Activated B cell treated with CpG ODN at 0.5 μM for 24 hours (primary cell): ENCODE measurements around the gene DUSP22. TPM values are rescaled to one million over a fixed set of nuclear protein-coding genes. Genes with fewer than 3 reads are reported as not detected.

Source experiments
- ATAC-seq: fragments of 200-7000 bp; cut with Tn5 transposase; one replicate; pipeline ENCODE4 v1.10.0; 2021; ENCODE audit warnings: low read depth, mild to moderate bottlenecking, moderate library complexity
- CTCF ChIA-PET: fragments of 350-600 bp; sonication (Branson Sonifier 250); formaldehyde crosslinking; loops from one replicate; lab custom pipeline; 2021; ENCODE audit warnings: antibody characterized with exemption; lab: Charles Lee
- POLR2A ChIA-PET: fragments of 350-600 bp; sonication (Branson Sonifier 250); formaldehyde crosslinking; loops from one replicate; lab custom pipeline; 2021; ENCODE audit warnings: antibody characterized with exemption; lab: Charles Lee
- DNase-seq: peaks from one replicate; pipeline ENCODE4 v3.0.0; 2022
- H3K27ac Mint-ChIP-seq: one replicate; pipeline ENCODE4 v1.8.0; 2020; ENCODE audit warnings: mixed read lengths
- H3K27me3 Mint-ChIP-seq: one replicate; pipeline ENCODE4 v1.8.0; 2021; ENCODE audit warnings: mixed read lengths
- H3K36me3 Mint-ChIP-seq: one replicate; pipeline ENCODE4 v1.8.0; 2021; ENCODE audit warnings: low read depth, mixed read lengths
- H3K4me1 Mint-ChIP-seq: one replicate; pipeline ENCODE4 v1.8.0; 2021; ENCODE audit warnings: mixed read lengths
- H3K4me3 Mint-ChIP-seq: one replicate; pipeline ENCODE4 v1.8.0; 2020; ENCODE audit warnings: mild to moderate bottlenecking, mixed read lengths
- H3K9me3 Mint-ChIP-seq: one replicate; pipeline ENCODE4 v1.8.0; 2020; ENCODE audit warnings: mixed read lengths
- intact Hi-C: fragments of 100-400 bp; cut with micrococcal nuclease; formaldehyde crosslinking; loops from one replicate; pipeline ENCODE4 v1.15.1; 2024
- total RNA-seq: library from RNA; stranded (reverse); gene quantifications from 2 replicates; pipeline ENCODE4 v1.2.3, GENCODE V29; 2022
- TF ChIP-seq, protein P1 (sequence below): fragments of 200-600 bp; IDR thresholded peaks from one replicate; pipeline ENCODE4 v1.8.0; 2022; ENCODE audit warnings: antibody characterized with exemption, mild to moderate bottlenecking

Gene DUSP22
- total RNA-seq, 1 donor from 2014 or later = 153 TPM

DNA sequence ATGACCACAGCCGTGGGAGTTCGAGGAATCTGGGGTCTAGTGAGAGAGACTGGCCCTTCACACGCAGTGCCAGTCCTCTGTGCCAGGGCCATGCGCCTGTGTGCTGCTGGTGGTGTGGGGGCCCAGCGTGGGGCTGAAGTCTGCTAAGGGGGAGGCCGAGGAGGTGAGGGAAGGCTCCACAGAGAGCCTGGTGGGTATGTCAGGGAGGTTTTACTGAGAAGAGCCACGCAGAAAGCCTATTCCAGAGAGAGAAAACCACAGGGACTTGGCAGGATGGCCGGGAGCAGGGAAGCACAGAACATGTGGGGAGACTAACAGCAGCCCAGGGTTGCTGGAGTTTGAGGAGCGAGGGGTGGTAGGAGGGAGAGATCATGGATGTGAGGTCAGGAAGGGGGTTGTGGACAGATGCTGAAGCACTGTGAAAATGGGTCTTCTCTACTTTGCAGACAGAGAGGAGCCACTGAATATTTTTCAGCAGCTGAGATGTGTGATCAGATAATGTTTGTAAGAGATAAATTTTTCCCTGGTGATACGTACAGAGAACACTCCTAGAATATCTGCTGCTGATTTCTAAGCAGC, 35.3 kb downstream of the DUSP22 start:
- ATAC-seq (no peak), DNase-seq (peak; percentile 10)
- H3K4me3 Mint-ChIP-seq = no peak overlapping the region
- peaks cover 18% of the 10 kb centered on the region for H3K36me3 Mint-ChIP-seq
- H3K9me3 Mint-ChIP-seq = no peaks in the 10 kb centered on the region
- H3K4me1 Mint-ChIP-seq = peaks cover 8% of the 10 kb centered on the region
- H3K27me3 Mint-ChIP-seq = no peaks in the 10 kb centered on the region
- POLR2A ChIA-PET = interaction anchor here (1.0 to 2.5 kb wide), 10 partner anchors 8 to 101 kb away, joined by 3 to 22 read pairs (median 4); partner anchors contain the start of genes DUSP22 and IRF4
- TF ChIP-seq, protein P1, sequence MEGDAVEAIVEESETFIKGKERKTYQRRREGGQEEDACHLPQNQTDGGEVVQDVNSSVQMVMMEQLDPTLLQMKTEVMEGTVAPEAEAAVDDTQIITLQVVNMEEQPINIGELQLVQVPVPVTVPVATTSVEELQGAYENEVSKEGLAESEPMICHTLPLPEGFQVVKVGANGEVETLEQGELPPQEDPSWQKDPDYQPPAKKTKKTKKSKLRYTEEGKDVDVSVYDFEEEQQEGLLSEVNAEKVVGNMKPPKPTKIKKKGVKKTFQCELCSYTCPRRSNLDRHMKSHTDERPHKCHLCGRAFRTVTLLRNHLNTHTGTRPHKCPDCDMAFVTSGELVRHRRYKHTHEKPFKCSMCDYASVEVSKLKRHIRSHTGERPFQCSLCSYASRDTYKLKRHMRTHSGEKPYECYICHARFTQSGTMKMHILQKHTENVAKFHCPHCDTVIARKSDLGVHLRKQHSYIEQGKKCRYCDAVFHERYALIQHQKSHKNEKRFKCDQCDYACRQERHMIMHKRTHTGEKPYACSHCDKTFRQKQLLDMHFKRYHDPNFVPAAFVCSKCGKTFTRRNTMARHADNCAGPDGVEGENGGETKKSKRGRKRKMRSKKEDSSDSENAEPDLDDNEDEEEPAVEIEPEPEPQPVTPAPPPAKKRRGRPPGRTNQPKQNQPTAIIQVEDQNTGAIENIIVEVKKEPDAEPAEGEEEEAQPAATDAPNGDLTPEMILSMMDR = no peak
- intact Hi-C loops = loop anchor here (1.0 to 2.0 kb wide), 3 partner anchors 8 to 35 kb away; partner anchors contain the start of gene DUSP22
- H3K27ac Mint-ChIP-seq = no peak overlapping the region
- CTCF ChIA-PET = interaction anchor here (1.0 kb wide), 1 partner anchor 8 kb away, joined by 3 read pairs; no protein-coding TSS in a partner anchor

DNA sequence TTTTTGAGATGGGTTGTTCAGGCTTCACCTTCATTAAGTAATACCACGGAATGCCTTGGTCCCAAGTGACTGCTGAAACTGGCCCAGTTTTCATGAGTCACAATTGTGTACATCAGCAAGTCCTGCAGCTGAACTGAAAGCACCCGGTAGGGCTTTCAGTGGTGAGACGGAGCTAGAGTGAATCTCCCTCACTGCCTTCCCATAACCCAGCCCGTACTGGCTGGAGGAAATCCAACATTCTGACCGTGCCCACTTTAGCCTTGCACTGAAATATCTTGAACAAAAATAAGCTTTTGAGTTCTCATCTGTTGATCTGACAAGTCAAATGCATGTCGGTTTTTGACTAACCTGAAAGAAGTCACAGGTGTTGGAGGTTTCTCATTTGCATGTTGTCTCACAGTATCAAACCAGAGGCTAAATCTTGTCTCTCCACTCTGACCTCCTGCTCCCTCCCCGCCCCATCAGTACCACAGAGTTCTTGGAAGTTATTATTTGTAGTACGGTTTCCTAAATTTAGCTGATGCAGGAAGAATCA, 35.9 kb downstream of the DUSP22 start:
- ATAC-seq = peak; percentile 90
- TF ChIP-seq, protein P1 = no peak
- H3K4me3 Mint-ChIP-seq = no peak overlapping the region
- H3K27ac Mint-ChIP-seq = no peak overlapping the region
- ChIA-PET POLR2A (interaction anchor here (0.6 to 2.5 kb wide), 12 partner anchors 8 to 101 kb away, joined by 3 to 22 read pairs (median 4); partner anchors contain the start of genes DUSP22 and IRF4), CTCF (interaction anchor here (1.0 kb wide), 1 partner anchor 8 kb away, joined by 3 read pairs; no protein-coding TSS in a partner anchor)
- H3K36me3 Mint-ChIP-seq = peaks cover 18% of the 10 kb centered on the region
- no peaks in the 10 kb centered on the region for H3K27me3 Mint-ChIP-seq
- intact Hi-C loops = loop anchor here (1.0 to 2.0 kb wide), 3 partner anchors 9 to 36 kb away; partner anchors contain the start of gene DUSP22
- no peaks in the 10 kb centered on the region for H3K9me3 Mint-ChIP-seq
- DNase-seq = peak; percentile 20
- H3K4me1 Mint-ChIP-seq = peaks cover 8% of the 10 kb centered on the region

DNA sequence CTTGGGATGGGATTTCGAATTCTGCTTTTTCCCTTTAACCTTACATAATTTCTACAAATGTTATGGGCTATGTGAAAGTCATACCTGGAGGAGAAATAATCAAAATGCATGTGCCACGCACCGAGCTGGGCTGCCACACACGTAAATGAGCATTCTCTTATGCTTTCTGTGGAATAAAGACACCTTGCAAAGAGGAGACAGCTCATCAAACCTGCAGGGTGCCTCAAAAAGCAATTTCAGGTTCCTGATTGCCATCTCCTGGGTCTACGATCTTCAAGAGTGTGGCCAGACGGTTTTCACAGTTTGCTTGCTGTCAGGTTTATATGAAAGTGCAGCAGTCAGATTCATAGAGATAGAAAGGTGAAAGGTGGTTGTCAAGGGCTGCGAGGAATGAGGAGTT, 36.6 kb downstream of the DUSP22 start:
- Mint-ChIP-seq H3K27me3 (no peaks in the 10 kb centered on the region), H3K4me1 (peaks cover 10% of the 10 kb centered on the region), H3K36me3 (peaks cover 16% of the 10 kb centered on the region), H3K9me3 (no peaks in the 10 kb centered on the region), H3K27ac (no peak overlapping the region), H3K4me3 (no peak overlapping the region)
- intact Hi-C loops = loop anchor here (1.0 to 2.0 kb wide), 3 partner anchors 10 to 37 kb away; partner anchors contain the start of gene DUSP22
- ATAC-seq = no peak
- CTCF ChIA-PET = no interaction called here
- POLR2A ChIA-PET = interaction anchor here (0.6 to 2.5 kb wide), 9 partner anchors 13 to 102 kb away, joined by 3 to 22 read pairs (median 8); partner anchors contain the start of genes DUSP22 and IRF4
- TF ChIP-seq, protein P1 = no peak
- no peak for DNase-seq

DNA sequence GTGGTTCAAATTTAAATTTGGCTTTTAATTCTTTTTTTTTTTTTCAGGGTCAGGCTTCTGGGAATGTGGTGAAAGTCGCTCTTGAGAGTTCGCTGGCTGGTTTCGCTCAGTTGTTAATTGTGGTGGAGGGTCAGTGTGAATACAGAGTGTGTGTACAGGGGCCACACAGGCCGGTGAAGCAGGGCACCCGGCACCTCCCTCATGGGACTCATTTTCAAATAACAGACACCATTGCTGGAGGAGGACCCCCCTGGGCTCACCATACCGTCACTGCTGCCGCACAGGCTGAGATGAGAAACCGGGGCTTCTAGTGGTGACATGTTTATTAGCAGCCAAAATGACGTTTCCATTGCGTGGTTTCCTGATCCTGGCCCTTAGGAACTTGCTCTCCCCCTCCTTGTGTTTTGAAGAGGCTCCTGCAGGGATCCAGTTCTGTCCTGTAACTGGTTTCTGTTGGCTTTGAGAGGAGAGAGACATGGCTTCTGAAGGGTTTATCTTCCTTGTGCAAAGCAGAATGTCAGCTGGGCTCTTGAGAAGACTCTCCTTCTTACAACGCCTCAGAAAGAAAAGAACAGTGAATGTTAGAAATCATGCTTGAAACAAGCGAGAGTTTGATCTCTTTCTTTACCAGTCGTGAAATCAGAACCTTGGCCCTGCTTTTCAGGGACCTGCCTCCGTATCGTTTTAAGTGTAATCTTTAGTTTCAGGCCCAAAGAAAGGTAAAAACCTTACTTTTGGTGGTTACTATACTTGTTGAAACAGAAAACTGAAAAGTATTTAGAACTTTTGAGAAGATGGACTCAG, 37.8 kb downstream of the DUSP22 start:
- Mint-ChIP-seq H3K4me1 (peaks cover 17% of the 10 kb centered on the region), H3K36me3 (peaks cover 11% of the 10 kb centered on the region), H3K4me3 (no peak overlapping the region), H3K27me3 (no peaks in the 10 kb centered on the region), H3K27ac (no peak overlapping the region), H3K9me3 (no peaks in the 10 kb centered on the region)
- ChIA-PET CTCF (interaction anchor here (0.8 kb wide), 1 partner anchor 31 kb away, joined by 3 read pairs; no protein-coding TSS in a partner anchor), POLR2A (interaction anchor here (0.6 to 2.5 kb wide), 2 partner anchors 37 to 73 kb away, joined by 4 to 15 read pairs; partner anchors contain the start of gene DUSP22)
- ATAC-seq (no peak), DNase-seq (peak; percentile 10)
- TF ChIP-seq, protein P1 = no peak
- intact Hi-C loops = loop anchor here (2.0 kb wide), 1 partner anchor 17 kb away; no protein-coding TSS in a partner anchor
